Amygdala (tissue), 56 donors: ENCODE measurements around the gene NMUR1.
"Not testable (repeated sequence)": the region's sequence is repeated elsewhere in the genome, so short reads cannot be mapped to it uniquely, and the experiment has no call there.

Experiments
- DNase-seq, 56 donors: peaks; one replicate each; lab custom pipeline; 2025; lab: John Stamatoyannopoulos, UW

NMUR1 gene, protein sequence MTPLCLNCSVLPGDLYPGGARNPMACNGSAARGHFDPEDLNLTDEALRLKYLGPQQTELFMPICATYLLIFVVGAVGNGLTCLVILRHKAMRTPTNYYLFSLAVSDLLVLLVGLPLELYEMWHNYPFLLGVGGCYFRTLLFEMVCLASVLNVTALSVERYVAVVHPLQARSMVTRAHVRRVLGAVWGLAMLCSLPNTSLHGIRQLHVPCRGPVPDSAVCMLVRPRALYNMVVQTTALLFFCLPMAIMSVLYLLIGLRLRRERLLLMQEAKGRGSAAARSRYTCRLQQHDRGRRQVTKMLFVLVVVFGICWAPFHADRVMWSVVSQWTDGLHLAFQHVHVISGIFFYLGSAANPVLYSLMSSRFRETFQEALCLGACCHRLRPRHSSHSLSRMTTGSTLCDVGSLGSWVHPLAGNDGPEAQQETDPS

DNA sequence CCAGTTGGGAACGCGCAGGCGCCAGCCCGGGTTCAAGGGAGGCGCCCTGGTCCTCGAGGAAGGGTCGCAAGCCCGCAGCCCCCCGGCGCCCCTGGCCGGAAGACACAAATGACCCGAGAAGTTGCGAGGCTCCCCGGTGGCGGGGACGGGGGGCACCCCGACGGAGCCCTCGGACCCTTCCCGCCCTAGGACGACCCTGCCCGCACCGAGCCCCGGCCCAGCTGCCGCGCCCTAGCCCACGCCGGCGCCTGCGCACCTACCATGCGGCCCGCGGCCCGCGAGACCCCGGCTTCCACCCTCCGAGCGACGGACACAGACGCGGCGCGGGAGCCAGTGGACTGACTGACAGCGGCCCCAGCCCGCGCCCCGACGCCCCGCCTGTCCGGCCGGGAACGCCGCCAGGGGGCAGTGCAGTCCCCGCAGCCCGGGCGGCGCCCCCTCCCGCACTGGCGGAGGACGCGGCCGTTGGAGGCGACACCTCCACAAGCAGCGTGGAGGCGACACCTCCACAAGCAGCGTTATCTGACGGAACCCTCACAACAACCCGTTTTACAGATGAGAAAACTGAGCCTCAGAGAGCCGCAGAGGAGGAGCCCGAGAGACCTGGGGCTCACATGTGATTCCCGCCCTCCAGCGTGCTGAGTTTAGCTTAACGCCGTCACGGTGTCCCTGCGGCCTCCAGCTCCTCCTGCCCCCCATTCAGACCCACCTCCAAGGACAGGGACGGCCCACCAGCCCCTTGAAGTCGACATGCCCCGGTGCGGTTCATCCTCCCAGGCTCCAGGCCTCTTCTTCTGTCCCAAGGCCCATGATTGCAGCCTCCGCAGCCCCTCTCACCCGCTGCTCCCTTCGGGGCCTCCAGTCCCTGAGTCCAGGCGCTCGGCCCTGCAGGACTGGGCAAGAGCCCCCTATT, at the start of gene NMUR1:
TSS of gene NMUR1 (minus strand) at position 347 of the 913 bp plus-strand sequence. CDS start at position 263, 84 bp downstream.
- DNase-seq: peak in 10 of 56 donors; percentile 3 to 57 (median 22)

DNA sequence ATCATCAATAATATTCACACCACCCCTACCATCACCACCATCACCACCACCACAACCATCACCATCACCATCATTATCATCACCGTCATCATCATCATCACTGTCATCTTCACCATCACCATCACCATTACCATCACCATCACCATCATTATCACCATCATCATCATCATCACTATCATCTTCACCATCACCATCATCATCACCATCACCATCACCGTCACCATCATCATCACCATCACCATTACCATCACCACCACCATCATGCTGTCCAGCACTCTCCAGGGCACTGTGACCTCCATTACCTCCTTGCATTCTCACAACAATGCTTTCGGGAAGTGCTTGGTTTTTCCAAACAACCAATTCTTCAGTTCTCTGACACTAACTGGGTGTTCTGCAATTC, 49.3 kb upstream of the NMUR1 start:
- DNase-seq: no peak

DNA sequence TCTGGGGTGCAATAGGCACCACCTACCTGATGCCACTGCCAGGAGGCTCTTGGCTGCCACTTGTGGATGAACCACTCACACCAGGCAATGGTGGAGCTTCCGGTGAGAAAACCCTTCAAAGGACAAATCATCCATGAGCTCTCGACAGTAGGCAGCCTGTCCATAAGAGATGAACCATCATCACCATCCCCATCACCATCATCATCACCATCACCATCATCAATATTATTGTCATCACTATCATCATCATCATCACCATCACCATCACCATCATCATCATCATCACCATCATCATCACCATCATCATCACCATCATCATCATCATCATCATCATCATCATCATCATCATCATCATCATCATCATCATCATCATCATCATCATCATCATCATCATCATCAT, 48.4 kb upstream of the NMUR1 start:
- DNase-seq: not testable (repeated sequence)

DNA sequence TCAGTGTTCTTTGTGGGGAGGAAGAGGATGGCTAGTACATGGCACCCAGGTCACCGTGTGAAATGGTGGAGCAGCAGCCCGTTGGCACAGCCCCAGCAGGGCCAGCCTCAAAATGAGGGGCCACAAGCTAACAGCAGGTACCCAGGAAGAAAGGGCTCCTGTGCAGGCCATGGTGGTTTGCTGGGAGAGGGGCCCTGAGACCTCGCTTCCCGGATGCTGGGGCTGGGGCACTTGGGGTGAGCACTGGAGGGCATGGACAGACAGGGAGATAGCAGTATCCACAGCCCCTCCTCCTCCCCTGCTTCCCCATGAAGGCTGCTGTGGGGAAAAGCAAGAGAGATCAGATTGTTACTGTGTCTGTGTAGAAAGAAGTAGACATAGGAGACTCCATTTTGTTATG, 46.2 kb upstream of the NMUR1 start:
- DNase-seq: no peak

DNA sequence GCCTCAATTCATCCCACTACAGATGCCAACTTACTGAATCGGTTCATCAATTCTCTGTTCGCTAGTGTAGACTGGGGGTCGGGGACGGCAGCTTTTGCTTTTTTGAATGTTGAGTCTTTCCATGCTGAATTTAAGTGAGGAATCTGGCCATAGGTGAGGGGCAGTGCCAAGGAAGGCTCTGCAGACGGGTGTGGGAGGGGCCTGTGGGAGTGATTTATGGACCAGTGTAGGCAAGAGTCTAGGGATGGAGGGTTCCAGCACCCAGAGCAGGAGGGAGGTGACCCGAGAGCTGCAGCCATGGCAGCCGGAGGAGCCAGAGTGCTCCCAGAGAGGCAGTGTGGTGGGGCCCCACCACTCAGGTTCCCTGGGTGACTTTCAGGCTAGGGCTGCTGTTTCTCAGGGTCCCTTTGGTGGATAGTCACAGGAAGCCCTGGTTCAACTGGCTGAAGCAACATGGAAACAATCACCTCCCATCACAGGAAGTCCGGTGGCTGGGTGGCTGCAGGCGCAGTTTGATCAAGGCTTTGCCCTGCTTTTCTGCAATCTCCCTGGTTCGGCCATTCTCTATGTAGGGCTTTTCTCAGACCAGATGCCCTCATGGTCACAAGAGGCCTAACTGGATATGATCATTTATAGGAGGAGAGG, 45.5 kb upstream of the NMUR1 start:
- DNase-seq: no peak

DNA sequence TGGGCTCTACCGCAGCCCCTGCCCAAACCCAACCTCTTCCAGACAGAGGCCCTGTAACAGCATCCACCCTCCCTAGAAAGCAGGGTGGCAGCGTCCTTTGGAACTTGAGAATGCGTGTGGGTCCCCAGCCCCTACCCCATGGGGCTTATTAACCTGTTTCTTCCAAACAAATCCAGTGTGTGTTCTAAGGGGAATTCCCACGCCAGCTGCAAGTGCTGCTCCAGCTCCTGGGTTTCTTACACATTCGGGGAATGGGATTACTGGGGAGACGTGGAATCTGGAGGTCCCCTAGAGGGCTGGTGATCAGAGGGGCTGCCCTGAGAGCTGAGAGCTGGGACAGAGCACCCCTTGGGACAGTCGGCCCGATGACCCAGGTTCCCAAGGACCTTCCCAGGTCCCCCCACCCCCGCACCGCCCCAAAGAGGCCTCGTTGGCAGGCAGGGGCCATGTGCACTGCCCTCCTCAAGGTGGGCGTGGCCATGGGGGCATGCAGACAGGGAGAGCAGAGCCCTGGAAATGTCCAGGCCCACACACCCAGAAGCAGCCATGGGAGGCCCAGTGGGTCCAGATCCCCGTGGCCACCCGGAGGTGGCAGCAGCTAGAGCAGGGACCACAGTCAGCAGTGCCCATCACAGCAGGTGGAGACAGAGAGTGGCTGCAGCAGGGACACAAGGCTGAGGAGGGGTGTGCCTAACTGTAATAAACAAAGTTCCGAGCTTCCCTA, 43.6 kb upstream of the NMUR1 start:
- DNase-seq: no peak

DNA sequence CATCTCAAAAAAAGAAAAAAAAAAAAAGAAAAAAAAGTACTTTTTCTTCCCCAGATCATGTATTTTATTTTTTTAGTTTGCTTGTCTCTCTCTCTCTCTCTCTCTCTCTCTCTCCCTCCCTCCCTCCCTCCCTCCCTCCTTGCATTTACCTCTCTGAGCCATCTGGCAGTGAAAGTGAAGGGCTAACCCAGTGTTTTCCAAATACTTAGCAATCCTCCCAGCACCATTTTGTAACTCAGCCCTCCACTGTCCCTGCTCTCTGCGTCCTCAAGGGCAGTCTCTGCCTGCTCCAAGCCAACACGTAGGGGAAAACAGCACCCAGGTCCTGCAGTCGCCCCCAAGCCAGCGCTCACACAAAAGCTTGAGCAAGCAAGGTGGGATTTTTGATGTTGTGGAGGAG, 42.9 kb upstream of the NMUR1 start:
- no peak for DNase-seq

DNA sequence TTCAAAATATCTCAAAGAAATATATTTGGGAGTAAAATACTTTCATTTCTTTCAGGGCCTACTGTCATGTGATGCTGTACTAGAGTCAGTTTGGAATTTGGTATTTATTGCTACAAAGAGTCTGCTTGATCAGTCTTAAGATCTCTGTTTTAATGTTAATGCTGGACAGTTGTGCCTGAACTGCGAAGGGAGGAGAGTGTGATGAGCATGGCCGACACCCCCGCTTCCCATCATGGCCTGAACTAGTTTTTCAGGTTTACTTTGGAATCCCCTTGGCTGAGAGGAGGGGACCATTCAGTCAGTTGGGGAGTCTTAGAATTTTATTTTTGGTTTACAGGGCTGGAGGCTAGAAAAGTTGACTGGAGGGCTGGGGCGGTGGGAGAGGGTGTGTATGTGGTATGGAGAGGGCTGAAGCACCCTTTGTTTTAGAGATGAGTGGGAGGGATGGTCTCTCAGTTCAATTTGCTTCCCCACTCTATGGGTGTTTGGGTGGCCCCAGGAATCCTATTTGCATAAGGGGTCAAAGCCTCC, 41.5 kb upstream of the NMUR1 start:
- no peak for DNase-seq

DNA sequence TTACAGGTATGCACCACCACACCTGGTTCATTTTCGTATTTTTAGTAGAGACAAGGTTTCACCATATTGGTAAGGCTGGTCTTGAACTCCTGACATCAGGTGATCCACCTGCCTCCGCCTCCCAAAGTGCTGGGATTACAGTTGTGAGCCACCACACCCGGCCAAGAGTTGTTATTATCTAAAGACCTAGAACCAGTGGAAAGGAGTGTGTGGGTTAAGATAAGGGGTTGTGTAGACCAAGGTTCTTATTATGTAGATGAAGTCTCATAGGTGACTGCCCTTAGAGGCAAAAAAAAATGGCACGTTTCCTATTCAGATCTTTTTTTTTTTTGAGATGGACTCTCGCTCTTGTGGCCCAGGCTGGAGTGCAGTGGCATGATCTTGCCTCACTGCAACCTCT, 40.7 kb upstream of the NMUR1 start:
- not testable (repeated sequence) for DNase-seq

DNA sequence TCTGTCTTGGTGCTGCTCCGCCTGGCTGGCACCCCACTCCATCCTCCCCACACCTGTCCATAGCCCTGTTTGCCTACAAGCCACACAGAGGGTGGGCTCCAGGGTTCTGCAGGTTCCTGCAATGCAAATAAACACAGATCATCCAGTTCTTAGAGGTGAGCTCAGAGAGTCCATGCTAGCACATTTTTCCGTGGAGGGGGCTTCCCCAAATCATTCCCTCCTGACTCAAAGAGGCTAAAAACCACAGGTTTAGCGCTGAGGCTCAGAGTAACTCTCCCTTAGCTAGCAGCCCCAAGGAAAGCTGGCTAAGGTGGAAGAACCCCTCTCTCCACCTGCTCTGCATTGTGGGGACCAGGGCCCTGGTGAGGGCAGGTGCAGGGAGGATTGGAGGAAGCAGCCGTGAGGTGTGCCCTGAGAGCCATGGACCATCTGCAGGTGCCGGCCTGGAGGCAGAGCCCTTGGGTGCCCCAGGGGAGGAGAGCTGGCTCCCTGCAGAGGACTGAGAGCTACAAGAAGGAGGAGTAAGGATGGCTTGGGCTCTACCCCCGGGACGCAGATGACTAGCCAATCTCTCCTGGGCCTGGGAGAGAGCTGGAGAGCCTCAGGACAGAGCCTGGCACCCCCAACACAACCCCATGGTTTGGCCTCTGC, 38.7 kb upstream of the NMUR1 start:
- no peak for DNase-seq

DNA sequence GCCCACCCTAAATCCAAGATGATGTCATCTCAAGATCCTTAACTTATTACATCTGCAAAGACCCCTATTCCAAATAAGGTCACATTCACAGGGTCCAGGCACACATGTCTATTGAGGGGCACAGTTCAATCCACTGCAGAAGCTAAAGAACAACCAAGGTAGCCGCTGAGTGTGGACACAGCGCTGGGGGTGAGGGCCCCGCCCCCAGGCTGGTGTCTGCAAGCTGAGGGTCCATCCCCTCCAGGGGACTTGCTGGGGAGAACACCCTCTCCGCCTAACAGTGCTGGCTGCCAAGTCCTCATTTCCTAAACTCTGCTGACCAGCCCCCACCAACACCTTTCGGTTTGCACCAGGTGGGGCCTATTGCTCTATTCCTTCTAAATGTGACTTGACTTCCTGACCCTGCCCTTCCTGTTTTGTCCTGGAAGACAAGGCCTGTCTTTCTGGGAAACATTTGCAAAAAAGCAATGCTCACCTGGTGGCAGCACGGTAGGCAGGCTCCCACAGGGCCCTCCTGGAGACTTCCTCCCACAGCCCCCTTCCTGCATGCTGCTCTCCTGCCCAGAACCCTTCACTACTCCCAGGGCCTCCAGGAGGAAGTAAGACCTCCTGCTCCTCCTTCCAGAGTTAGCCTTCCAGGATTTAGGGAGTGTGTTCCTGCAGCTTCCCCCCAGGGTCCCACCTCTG, 38.0 kb upstream of the NMUR1 start:
- DNase-seq: no peak

DNA sequence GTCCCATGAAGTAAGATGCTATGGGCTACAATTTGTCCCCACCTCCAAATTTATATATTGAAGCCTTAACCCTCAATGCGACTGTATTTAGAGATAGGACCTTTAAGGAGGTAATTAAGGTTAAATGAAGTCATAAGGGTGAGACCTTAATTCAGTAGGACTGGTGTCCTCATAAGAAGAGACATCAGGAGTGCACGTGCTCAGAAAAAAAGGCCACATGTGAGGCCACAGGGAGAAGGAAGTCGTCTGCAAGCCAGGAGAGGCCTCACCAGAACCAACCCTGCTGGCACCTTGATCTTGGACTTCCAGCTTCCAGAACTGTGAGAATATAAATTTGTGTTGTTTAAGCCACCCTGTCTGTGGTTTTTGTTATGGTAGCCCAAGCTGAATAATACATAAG, 36.9 kb upstream of the NMUR1 start:
- DNase-seq: no peak

DNA sequence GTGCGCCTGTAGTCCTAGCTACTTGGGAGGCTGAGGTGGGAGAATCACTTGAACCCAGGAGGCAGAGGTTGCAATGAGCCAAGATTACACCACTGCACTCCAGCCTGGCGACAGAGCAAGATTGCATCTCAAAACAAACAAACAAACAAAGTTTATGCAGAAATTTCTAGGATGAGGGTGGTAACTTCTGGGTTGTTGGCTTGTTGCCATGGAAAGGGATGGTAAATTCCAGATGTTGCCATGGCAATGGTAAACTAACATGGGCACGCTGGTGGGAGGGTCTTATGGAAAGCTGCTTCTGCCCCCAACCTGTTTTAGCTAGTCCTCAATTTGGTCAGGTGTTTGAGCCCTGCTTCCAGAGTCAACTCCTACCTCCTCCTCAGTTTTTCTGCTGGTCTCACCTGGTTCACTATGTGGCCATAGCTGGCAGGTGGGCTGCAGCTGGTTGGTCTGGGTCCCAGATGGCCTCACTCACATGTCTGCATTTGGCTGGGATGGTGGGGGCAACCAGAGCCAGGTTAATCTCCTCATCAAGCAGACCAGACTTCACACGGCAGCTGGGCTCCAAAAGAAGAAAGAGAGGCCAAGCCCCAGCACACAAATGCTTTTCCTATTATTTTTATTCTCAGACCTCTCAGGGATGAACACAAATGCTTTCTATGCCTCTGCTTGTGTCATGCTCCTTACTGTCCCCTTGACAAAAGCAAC, 35.8 kb upstream of the NMUR1 start:
- peak in 1 of 56 donors; percentile 40 for DNase-seq

DNA sequence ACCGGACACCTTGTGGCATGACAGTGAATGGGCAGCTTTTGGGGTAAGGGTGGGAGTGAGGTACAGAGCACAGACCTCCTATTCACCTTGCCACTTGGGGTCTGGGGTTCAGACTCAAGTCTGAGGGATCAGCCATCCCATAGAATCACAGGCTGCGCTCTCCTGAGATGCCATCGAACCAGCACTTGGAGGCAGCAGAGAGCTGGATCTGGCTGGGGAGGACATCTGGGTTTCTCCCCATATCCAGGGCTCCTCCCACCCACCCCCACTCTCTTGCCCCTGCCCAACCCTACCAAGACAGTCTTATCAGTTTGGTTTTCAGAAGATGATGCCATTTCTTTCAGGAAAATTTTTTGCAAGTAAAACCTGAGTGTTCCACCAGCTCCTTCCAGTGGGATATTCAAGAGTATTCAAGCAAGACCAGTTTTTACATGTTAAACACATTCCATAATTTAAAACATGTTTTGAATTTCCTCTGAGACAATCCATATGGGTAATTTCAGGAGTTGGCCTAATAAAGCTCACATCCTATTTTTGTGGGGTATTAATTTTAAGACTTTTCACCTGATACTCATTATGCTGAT, 33.2 kb upstream of the NMUR1 start:
- DNase-seq: peak in 48 of 56 donors; percentile 6 to 82 (median 53)

DNA sequence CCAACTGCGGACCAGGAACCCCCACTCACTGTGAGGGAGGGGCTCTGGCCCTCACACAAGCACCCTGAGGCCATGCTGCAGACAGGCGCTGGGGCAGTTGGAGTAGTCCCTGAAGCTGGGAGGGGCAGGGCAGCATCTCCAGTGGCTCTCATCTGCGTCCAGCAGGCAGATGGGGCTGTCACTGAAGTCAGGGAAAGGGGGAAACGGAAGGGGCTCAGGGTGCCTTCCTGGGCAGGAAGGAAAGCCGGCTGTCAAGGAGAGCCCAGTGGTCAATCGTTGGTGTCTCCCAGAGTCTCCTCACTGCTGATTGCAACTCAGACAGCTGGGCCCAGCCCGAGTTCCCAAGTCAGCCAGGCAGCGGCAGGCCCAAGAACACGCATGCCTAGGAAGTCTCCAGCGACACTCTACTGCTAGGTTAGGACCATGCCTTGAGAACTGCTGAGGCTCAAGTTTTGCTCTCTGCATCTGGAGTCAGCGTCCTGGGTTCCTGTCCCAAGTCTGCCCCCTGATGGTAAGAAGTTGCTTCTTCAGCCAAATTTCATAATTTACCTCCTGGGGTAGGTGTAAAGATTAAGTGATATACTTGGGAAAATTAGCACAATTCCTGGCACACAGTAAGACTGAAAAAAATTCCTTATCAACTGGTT, 27.4 kb upstream of the NMUR1 start:
- peak in 34 of 56 donors; percentile 4 to 66 (median 24) for DNase-seq

DNA sequence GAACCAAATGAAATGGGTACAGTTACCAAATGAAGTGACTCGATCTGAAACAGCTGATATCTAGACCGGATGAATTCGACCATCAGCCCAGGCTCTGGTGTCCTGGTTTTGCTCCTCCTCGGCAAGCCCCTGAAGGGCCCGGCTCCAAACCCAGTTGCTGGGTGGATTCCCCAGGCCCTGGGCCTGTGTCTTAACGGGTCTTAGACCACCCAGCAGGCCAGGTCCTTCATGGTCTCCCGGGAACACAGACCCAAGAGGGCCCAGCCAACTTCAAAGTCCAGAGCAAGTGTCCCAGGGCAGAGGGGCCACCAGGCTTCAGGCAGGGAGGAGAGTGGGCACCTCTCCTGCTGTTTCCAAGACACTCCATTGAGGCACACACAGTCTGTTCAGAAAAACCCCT, 26.7 kb upstream of the NMUR1 start:
- DNase-seq: no peak

DNA sequence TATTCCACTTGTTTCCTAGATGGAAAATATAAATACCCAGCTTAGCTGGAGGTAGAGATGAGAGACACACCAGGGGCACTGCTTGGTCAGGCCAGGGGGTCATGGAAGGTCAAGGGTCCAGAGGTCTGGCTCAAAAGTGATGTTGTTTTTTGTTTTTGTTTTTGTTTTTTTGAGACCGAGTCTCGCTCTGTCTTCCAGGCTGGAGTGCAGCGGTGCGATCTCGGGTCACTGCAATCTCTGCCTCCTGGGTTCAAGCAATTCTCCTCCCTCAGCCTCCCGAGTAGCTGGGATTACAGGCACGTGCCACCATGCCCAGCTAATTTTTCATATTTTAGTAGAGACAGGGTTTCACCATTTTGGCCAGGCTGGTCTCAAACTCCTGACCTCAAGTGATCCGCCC, 26.3 kb upstream of the NMUR1 start:
- DNase-seq: not testable (repeated sequence)
